DND-41 (cell line): ENCODE data around the gene SCAPER.
"Not testable (repeated sequence)": the region's sequence is repeated elsewhere in the genome, so short reads cannot be mapped to it uniquely, and the experiment has no call there.

Experiments used
- ATAC-seq: fragments of 200-7000 bp; cut with Tn5 transposase; 3 replicates; pipeline ENCODE4 v1.9.1; 2021; ENCODE audit warnings: low read depth; ENCODE audit not compliant: insufficient read depth
- DNase-seq: peaks from one replicate; pipeline ENCODE4 v3.0.0-alpha.2; 2020
- H2AFZ ChIP-seq: 2 replicates; pipeline ENCODE4 v1.6.0; 2012; ENCODE audit warnings: low read depth, low read length
- H3K27ac ChIP-seq: 2 replicates; pipeline ENCODE4 v1.5.1; 2012; ENCODE audit warnings: low read length, inconsistent platforms
- H3K27me3 ChIP-seq: fragments of 200-600 bp; sonication (generic); 2 replicates; pipeline ENCODE4 v1.6.0; 2012; ENCODE audit warnings: low read length, mild to moderate bottlenecking, inconsistent platforms; ENCODE audit not compliant: insufficient read depth, poor library complexity
- H3K36me3 ChIP-seq: 2 replicates; pipeline ENCODE4 v1.5.1; 2012; ENCODE audit warnings: low read length, inconsistent platforms; ENCODE audit not compliant: insufficient read depth
- H3K4me1 ChIP-seq: 2 replicates; pipeline ENCODE4 v1.5.1; 2012; ENCODE audit warnings: mild to moderate bottlenecking, low read length; ENCODE audit not compliant: insufficient read depth
- H3K4me2 ChIP-seq: 2 replicates; pipeline ENCODE4 v1.6.0; 2012; ENCODE audit warnings: mild to moderate bottlenecking, moderate library complexity, low read length, inconsistent platforms; ENCODE audit not compliant: insufficient read depth
- H3K4me3 ChIP-seq, 2 experiments: fragments of 200-600 bp in 1 of 2; shearing (Covaris generic) in 1 of 2; 2 replicates each; pipeline ENCODE4 v1.5.1; 2012 to 2016; ENCODE audit warnings: inconsistent platforms in 2 of 2, low read length in 2 of 2, mild to moderate bottlenecking in 2 of 2, low read depth in 1 of 2, moderate library complexity in 1 of 2
- H3K79me2 ChIP-seq: 2 replicates; pipeline ENCODE4 v1.6.0; 2012; ENCODE audit warnings: low read length, inconsistent platforms; ENCODE audit not compliant: insufficient read depth
- H3K9ac ChIP-seq: 2 replicates; pipeline ENCODE4 v1.6.0; 2012; ENCODE audit warnings: low read depth, mild to moderate bottlenecking, inconsistent platforms, low read length, moderate library complexity
- H3K9me3 ChIP-seq: 2 replicates; pipeline ENCODE4 v1.5.1; 2012; ENCODE audit warnings: low read length, moderate library complexity, mild to moderate bottlenecking, inconsistent platforms; ENCODE audit not compliant: insufficient read depth, severe bottlenecking
- H4K20me1 ChIP-seq: 2 replicates; pipeline ENCODE4 v1.6.0; 2012; ENCODE audit warnings: low read length; ENCODE audit not compliant: insufficient read depth
- CTCF ChIP-seq: IDR thresholded peaks from 2 replicates; pipeline ENCODE4 v1.5.1; 2012; ENCODE audit warnings: borderline replicate concordance, low read length, moderate library complexity, mild to moderate bottlenecking; ENCODE audit not compliant: poor library complexity, severe bottlenecking; ENCODE audit errors: extremely low read depth
- EZH2 ChIP-seq: IDR thresholded peaks from 3 replicates; pipeline ENCODE4 v1.6.1; 2012; ENCODE audit warnings: borderline replicate concordance, low read depth, mild to moderate bottlenecking, moderate library complexity, low read length, inconsistent platforms; ENCODE audit not compliant: severe bottlenecking

SCAPER gene

GRCh38 chr15:76860201-76860600 is 44.9 kb downstream of the SCAPER start:
- Histone ChIP-seq H3K79me2 (no peaks in the 10 kb centered on the region), H3K36me3 (peaks cover 9% of the 10 kb centered on the region; the same call in 1 of the 2 replicates), H3K9ac (no peak overlapping the region), H3K4me1 (no peaks in the 10 kb centered on the region), H3K4me2 (no peak overlapping the region), H3K27me3 (no peaks in the 10 kb centered on the region), H4K20me1 (0 out of 2 replicates have a peak, but pooled peaks cover 3% of the 10 kb centered on the region), H3K9me3 (no peaks in the 10 kb centered on the region), H2AFZ (no peak overlapping the region), H3K27ac (no peak overlapping the region), H3K4me3 (no peak overlapping the region)
- ATAC-seq (no peak), DNase-seq (no peak)
- TF ChIP-seq EZH2 (no peak), CTCF (no peak)

GRCh38 chr15:76850367-76850766 is 54.8 kb downstream of the SCAPER start:
- H3K79me2 ChIP-seq, H3K4me1 ChIP-seq: not testable (repeated sequence)

GRCh38 chr15:76846782-76847181 is 58.4 kb downstream of the SCAPER start:
- Histone ChIP-seq H3K9ac (no peak overlapping the region), H3K27me3 (no peaks in the 10 kb centered on the region), H2AFZ (no peak overlapping the region), H3K9me3 (no peaks in the 10 kb centered on the region), H3K36me3 (peaks cover 17% of the 10 kb centered on the region), H3K27ac (no peak overlapping the region), H3K4me2 (no peak overlapping the region), H3K79me2 (peaks cover 5% of the 10 kb centered on the region; the same call in 1 of the 2 replicates), H3K4me3 (no peak overlapping the region), H3K4me1 (no peaks in the 10 kb centered on the region), H4K20me1 (no peaks in the 10 kb centered on the region)
- ATAC-seq (no peak), DNase-seq (no peak)
- TF ChIP-seq CTCF (no peak), EZH2 (no peak)

More at GRCh38 chr15:76850367-76850766, 54.8 kb downstream of the SCAPER start:
- not testable (repeated sequence) for H2AFZ ChIP-seq, DNase-seq, H4K20me1 ChIP-seq, ATAC-seq, H3K4me3 ChIP-seq, H3K9ac ChIP-seq, H3K27ac ChIP-seq, H3K9me3 ChIP-seq, H3K4me2 ChIP-seq, H3K27me3 ChIP-seq
- peaks cover 41% of the 10 kb centered on the region for H3K36me3 ChIP-seq

GRCh38 chr15:76844096-76844495 is 61.0 kb downstream of the SCAPER start:
- Histone ChIP-seq H3K9me3 (no peaks in the 10 kb centered on the region), H3K9ac (no peak overlapping the region), H3K79me2 (peaks cover 4% of the 10 kb centered on the region; the same call in 1 of the 2 replicates), H3K4me1 (no peaks in the 10 kb centered on the region), H2AFZ (no peak overlapping the region), H4K20me1 (no peaks in the 10 kb centered on the region), H3K36me3 (no peaks in the 10 kb centered on the region; the same call in none of the 2 replicates), H3K27me3 (no peaks in the 10 kb centered on the region), H3K4me2 (no peak overlapping the region), H3K4me3 (no peak overlapping the region), H3K27ac (no peak overlapping the region)
- ATAC-seq = no peak
- no peak for TF ChIP-seq CTCF
- no peak for TF ChIP-seq EZH2
- DNase-seq = no peak
